Measurements from ENCODE around the gene ABCA3. TPM values are rescaled to one million over a fixed set of nuclear protein-coding genes. Genes with fewer than 3 reads are reported as not detected.

ABCA3 gene
- total and polyA plus RNA-seq, 2 donors (not counting 1 experiment from before 2014, with no cell fraction given), result 3.1 to 5.1 TPM

DNA sequence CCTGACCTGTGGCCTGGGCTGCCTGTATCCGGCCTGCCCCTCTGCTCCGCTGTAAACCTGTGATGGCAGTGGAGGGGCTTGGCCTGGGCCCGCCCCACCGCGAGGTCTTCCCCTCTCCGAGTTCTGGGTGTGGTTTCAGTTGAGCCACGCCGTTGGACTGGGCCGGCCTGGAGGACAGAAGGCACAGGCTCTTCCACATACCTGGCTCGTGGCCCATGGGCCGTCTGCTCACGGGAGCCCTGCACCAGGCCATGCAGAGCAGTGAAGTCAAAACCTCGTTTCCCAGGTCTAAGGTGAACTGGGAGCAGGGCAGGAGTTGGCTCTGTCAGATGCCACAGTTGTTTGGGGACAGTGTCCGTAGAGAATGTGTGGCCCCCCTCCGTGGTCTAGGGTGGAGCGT, 67.0 kb downstream of the ABCA3 start:
- Histone ChIP-seq H3K9me3 (ENCODE audit: control extremely low read depth in 1 of 3, control insufficient read depth in 2 of 3, insufficient read depth in 1 of 3, low read length in 2 of 3) (no peaks in the 10 kb centered on the region), H2AFZ (ENCODE audit: insufficient read depth, low read depth, low read length, poor library complexity, severe bottlenecking) (no peak overlapping the region), H3K79me2 (ENCODE audit: control insufficient read depth, insufficient read depth, low read length) (peaks cover 26% of the 10 kb centered on the region), H3K27me3 (replicated peaks in 1 of 4; ENCODE audit: control extremely low read depth in 1 of 4, control insufficient read depth in 3 of 4, insufficient read depth in 4 of 4, low read length in 3 of 4) (no peaks in the 10 kb centered on the region), H3K36me3 (replicated peaks in 1 of 2; ENCODE audit: control extremely low read depth in 1 of 2, control insufficient read depth in 1 of 2, extremely low read depth in 1 of 2, insufficient read depth in 2 of 2, low read length in 1 of 2) (no peaks in the 10 kb centered on the region), H3K4me2 (replicated peaks; ENCODE audit: low read depth, low read length, poor library complexity, severe bottlenecking) (no peak overlapping the region), H4K20me1 (ENCODE audit: control insufficient read depth, insufficient read depth, low read length, poor library complexity, severe bottlenecking) (peaks cover 10% of the 10 kb centered on the region), H3K4me1 (ENCODE audit: control insufficient read depth in 2 of 2, insufficient read depth in 2 of 2, low read length in 2 of 2) (peaks cover 9 to 11% of the 10 kb centered on the region in 2 donors), H3K27ac (ENCODE audit: low read length in 2 of 2) (no peak overlapping the region), H3K4me3 (ENCODE audit: control extremely low read depth in 1 of 5, extremely low read depth in 1 of 5, insufficient read depth in 1 of 5, low read depth in 2 of 5, low read length in 4 of 5) (no peak overlapping the region), H3K9ac (ENCODE audit: low read length) (no peak overlapping the region)
- Mint-ChIP-seq H3K27ac (peak overlapping the region; percentile 37), H3K27me3 (no peaks in the 10 kb centered on the region), H3K9me3 (ENCODE audit: insufficient read depth) (no peaks in the 10 kb centered on the region), H3K4me1 (peaks cover 14% of the 10 kb centered on the region), H3K4me3 (no peak overlapping the region)
- WGBS (ENCODE audit: insufficient coverage), result 97% methylated on average over 16 of the region's 16 CpGs
- TF ChIP-seq, protein P1, sequence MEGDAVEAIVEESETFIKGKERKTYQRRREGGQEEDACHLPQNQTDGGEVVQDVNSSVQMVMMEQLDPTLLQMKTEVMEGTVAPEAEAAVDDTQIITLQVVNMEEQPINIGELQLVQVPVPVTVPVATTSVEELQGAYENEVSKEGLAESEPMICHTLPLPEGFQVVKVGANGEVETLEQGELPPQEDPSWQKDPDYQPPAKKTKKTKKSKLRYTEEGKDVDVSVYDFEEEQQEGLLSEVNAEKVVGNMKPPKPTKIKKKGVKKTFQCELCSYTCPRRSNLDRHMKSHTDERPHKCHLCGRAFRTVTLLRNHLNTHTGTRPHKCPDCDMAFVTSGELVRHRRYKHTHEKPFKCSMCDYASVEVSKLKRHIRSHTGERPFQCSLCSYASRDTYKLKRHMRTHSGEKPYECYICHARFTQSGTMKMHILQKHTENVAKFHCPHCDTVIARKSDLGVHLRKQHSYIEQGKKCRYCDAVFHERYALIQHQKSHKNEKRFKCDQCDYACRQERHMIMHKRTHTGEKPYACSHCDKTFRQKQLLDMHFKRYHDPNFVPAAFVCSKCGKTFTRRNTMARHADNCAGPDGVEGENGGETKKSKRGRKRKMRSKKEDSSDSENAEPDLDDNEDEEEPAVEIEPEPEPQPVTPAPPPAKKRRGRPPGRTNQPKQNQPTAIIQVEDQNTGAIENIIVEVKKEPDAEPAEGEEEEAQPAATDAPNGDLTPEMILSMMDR (IDR thresholded peaks at IDR 0.05), result no peak
- no peak for TF ChIP-seq EZH2 (IDR thresholded peaks at IDR 0.05; ENCODE audit: borderline replicate concordance, insufficient read depth, low read depth, low read length, poor library complexity, severe bottlenecking)
- intact Hi-C loops (cut with micrococcal nuclease), result no loop called here
- ChIA-PET CTCF (no interaction called here), POLR2A (no interaction called here)
- ATAC-seq (ENCODE audit: low read depth), result no peak
- no peak for DNase-seq

DNA sequence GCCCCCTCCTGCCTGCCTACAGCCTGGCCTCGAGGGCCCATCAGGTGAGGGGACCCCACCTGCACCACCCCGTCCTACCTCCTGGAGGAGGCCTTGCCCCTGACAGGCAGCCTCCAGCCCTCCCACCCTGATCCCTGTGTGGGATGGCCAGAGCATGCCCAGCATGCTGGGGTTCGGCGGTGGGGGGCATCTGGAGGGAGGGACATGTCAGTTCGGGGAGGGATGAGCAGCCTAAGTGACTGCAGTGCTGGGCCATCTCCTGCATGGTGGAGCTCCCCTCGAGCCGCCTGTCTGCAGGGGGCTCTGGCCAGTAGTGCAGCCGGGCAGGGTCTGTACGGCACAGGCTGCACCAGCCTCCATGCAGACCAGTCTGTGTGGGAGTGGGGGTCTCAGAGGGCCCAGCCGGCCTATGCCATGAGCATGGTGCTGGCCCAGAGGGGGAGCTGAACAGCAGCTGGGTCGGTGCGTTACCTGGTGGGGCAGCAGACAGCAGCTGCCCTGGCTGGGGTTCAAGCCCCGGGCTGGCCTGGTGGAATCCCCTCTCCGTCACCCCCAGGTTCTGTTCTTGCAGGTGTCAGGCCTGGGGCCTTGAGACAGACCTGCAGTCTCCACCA, 68.6 kb downstream of the ABCA3 start:
- no peak for DNase-seq
- Histone ChIP-seq H3K4me2 (replicated peaks; ENCODE audit: low read depth, low read length, poor library complexity, severe bottlenecking) (no peak overlapping the region), H4K20me1 (ENCODE audit: control insufficient read depth, insufficient read depth, low read length, poor library complexity, severe bottlenecking) (peaks cover 16% of the 10 kb centered on the region), H3K4me1 (ENCODE audit: control insufficient read depth in 2 of 2, insufficient read depth in 2 of 2, low read length in 2 of 2) (peaks cover 10 to 16% of the 10 kb centered on the region in 2 donors), H3K27ac (ENCODE audit: low read length in 2 of 2) (no peak overlapping the region), H2AFZ (ENCODE audit: insufficient read depth, low read depth, low read length, poor library complexity, severe bottlenecking) (no peak overlapping the region), H3K36me3 (replicated peaks in 1 of 2; ENCODE audit: control extremely low read depth in 1 of 2, control insufficient read depth in 1 of 2, extremely low read depth in 1 of 2, insufficient read depth in 2 of 2, low read length in 1 of 2) (no peaks in the 10 kb centered on the region), H3K9ac (ENCODE audit: low read length) (no peak overlapping the region), H3K9me3 (ENCODE audit: control extremely low read depth in 1 of 3, control insufficient read depth in 2 of 3, insufficient read depth in 1 of 3, low read length in 2 of 3) (no peaks in the 10 kb centered on the region), H3K4me3 (ENCODE audit: control extremely low read depth in 1 of 5, extremely low read depth in 1 of 5, insufficient read depth in 1 of 5, low read depth in 2 of 5, low read length in 4 of 5) (no peak overlapping the region), H3K79me2 (ENCODE audit: control insufficient read depth, insufficient read depth, low read length) (peaks cover 30% of the 10 kb centered on the region), H3K27me3 (replicated peaks in 1 of 4; ENCODE audit: control extremely low read depth in 1 of 4, control insufficient read depth in 3 of 4, insufficient read depth in 4 of 4, low read length in 3 of 4) (no peaks in the 10 kb centered on the region)
- POLR2A ChIA-PET, result no interaction called here
- Mint-ChIP-seq H3K4me3 (no peak overlapping the region), H3K9me3 (ENCODE audit: insufficient read depth) (no peaks in the 10 kb centered on the region), H3K27me3 (no peaks in the 10 kb centered on the region), H3K4me1 (peaks cover 22% of the 10 kb centered on the region), H3K27ac (no peak overlapping the region)
- intact Hi-C loops (cut with micrococcal nuclease), result no loop called here
- CTCF ChIA-PET, result interaction anchor here (1.7 kb wide), 1 partner anchor 20 kb away, joined by 6 read pairs; the partner anchor contains the start of gene ECI1
- ATAC-seq (ENCODE audit: low read depth), result no peak
- WGBS (ENCODE audit: insufficient coverage), result 97% methylated on average over 12 of the region's 14 CpGs
- TF ChIP-seq, protein P1 (IDR thresholded peaks at IDR 0.05), result no peak
- TF ChIP-seq EZH2 (IDR thresholded peaks at IDR 0.05; ENCODE audit: borderline replicate concordance, insufficient read depth, low read depth, low read length, poor library complexity, severe bottlenecking), result no peak

Data from B cell (primary cell).